ENCODE results near the gene GASK1B. TPM values are rescaled to one million over a fixed set of nuclear protein-coding genes. Genes with fewer than 3 reads are reported as not detected.

Gene GASK1B
- total RNA-seq, 1 donor from 2014 or later = 1.8 TPM

GRCh38 chr4:158139086-158139485 lies 33.7 kb downstream of the GASK1B start:
- H3K4me3 ChIP-seq (ENCODE audit: low read depth, low read length) = no peak overlapping the region
- no peak for TF ChIP-seq CTCF (IDR thresholded peaks at IDR 0.05; ENCODE audit: insufficient read depth, low read length, poor library complexity, severe bottlenecking)
- no peaks in the 10 kb centered on the region for H3K27me3 ChIP-seq (ENCODE audit: control insufficient read depth, insufficient read depth, low read length)
- no peaks in the 10 kb centered on the region for H3K36me3 ChIP-seq (ENCODE audit: control insufficient read depth, insufficient read depth, low read length)
- no peak for DNase-seq (ENCODE audit: low read depth)

- TF ChIP-seq CTCF (IDR thresholded peaks at IDR 0.05; ENCODE audit: insufficient read depth, low read length, poor library complexity, severe bottlenecking) = no peak
- DNase-seq (ENCODE audit: low read depth) = no peak
- Histone ChIP-seq H3K36me3 (ENCODE audit: control insufficient read depth, insufficient read depth, low read length) (no peaks in the 10 kb centered on the region), H3K27me3 (ENCODE audit: control insufficient read depth, insufficient read depth, low read length) (no peaks in the 10 kb centered on the region), H3K4me3 (ENCODE audit: low read depth, low read length) (no peak overlapping the region)
These were observed 38.6 kb downstream of the GASK1B start for GRCh38 chr4:158134222-158134621.

GRCh38 chr4:158133551-158133950 lies 39.3 kb downstream of the GASK1B start:
- no peaks in the 10 kb centered on the region for H3K36me3 ChIP-seq (ENCODE audit: control insufficient read depth, insufficient read depth, low read length)
- TF ChIP-seq CTCF (IDR thresholded peaks at IDR 0.05; ENCODE audit: insufficient read depth, low read length, poor library complexity, severe bottlenecking) = no peak
- H3K4me3 ChIP-seq (ENCODE audit: low read depth, low read length) = no peak overlapping the region
- no peak for DNase-seq (ENCODE audit: low read depth)
- H3K27me3 ChIP-seq (ENCODE audit: control insufficient read depth, insufficient read depth, low read length) = no peaks in the 10 kb centered on the region

DNA sequence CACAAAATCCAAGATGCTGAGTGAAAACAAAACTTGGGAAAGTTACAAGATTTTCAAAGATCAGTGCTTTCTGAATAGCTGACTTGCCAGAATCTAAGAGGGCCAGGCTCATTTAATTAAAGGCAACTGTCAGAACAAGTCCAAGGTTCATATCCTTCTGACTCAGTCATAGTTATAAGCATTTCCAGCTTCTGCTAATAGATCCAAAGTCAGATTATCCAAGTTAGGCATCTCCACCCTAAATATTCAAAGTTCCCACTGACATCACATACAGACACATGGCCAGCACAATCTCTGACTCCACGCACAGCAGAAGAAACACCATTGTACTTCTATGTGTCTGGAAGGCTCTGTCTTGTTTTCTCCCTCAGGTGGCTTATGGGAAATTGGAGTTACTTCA lies 41.8 kb downstream of the GASK1B start:
- no peak overlapping the region for H3K4me3 ChIP-seq (ENCODE audit: low read depth, low read length)
- H3K27me3 ChIP-seq (ENCODE audit: control insufficient read depth, insufficient read depth, low read length) = no peaks in the 10 kb centered on the region
- no peak for DNase-seq (ENCODE audit: low read depth)
- H3K36me3 ChIP-seq (ENCODE audit: control insufficient read depth, insufficient read depth, low read length) = no peaks in the 10 kb centered on the region
- TF ChIP-seq CTCF (IDR thresholded peaks at IDR 0.05; ENCODE audit: insufficient read depth, low read length, poor library complexity, severe bottlenecking) = no peak

- no peak for TF ChIP-seq CTCF (IDR thresholded peaks at IDR 0.05; ENCODE audit: insufficient read depth, low read length, poor library complexity, severe bottlenecking)
- no peak overlapping the region for H3K4me3 ChIP-seq (ENCODE audit: low read depth, low read length)
- no peaks in the 10 kb centered on the region for H3K27me3 ChIP-seq (ENCODE audit: control insufficient read depth, insufficient read depth, low read length)
- H3K36me3 ChIP-seq (ENCODE audit: control insufficient read depth, insufficient read depth, low read length) = no peaks in the 10 kb centered on the region
- DNase-seq (ENCODE audit: low read depth) = no peak
These were observed 42.6 kb downstream of the GASK1B start for GRCh38 chr4:158130204-158130603.

GRCh38 chr4:158129694-158130093 lies 43.1 kb downstream of the GASK1B start:
- Histone ChIP-seq H3K4me3 (ENCODE audit: low read depth, low read length) (no peak overlapping the region), H3K27me3 (ENCODE audit: control insufficient read depth, insufficient read depth, low read length) (no peaks in the 10 kb centered on the region), H3K36me3 (ENCODE audit: control insufficient read depth, insufficient read depth, low read length) (no peaks in the 10 kb centered on the region)
- TF ChIP-seq CTCF (IDR thresholded peaks at IDR 0.05; ENCODE audit: insufficient read depth, low read length, poor library complexity, severe bottlenecking) = no peak
- peak; percentile 61 for DNase-seq (ENCODE audit: low read depth)
